Activated CD8-positive, alpha-beta T cell treated with anti-CD3 and anti-CD28 coated beads, Interleukin-2, amount 10 ng/mL, durations not matched to agents 7 days and 5 days (primary cell): ENCODE data around the gene SNRPD3. TPM values are rescaled to one million over a fixed set of nuclear protein-coding genes. Genes with fewer than 3 reads are reported as not detected.
"Not testable (repeated sequence)": the region's sequence is repeated elsewhere in the genome, so short reads cannot be mapped to it uniquely, and the experiment has no call there.

Experiments used
- ATAC-seq: fragments of 150-1000 bp; cut with Tn5 transposase; one replicate; pipeline ENCODE4 v1.10.0; 2021; ENCODE audit warnings: moderate library complexity
- CTCF ChIA-PET: fragments of 350-600 bp; sonication (Branson Sonifier 250); formaldehyde crosslinking; loops from one replicate; lab custom pipeline; 2021; ENCODE audit warnings: antibody characterized with exemption; lab: Charles Lee
- POLR2A ChIA-PET: fragments of 350-600 bp; sonication (Branson Sonifier 250); formaldehyde crosslinking; loops from one replicate; lab custom pipeline; 2021; ENCODE audit warnings: antibody characterized with exemption; lab: Charles Lee
- DNase-seq: peaks from one replicate; pipeline ENCODE4 v3.0.0-alpha.2; 2020
- H3K27ac Mint-ChIP-seq: one replicate; pipeline ENCODE4 v1.8.0; 2021; ENCODE audit warnings: mild to moderate bottlenecking, mixed read lengths
- H3K27me3 Mint-ChIP-seq: one replicate; pipeline ENCODE4 v1.8.0; 2021; ENCODE audit warnings: low read depth, mixed read lengths
- H3K36me3 Mint-ChIP-seq: one replicate; pipeline ENCODE4 v1.8.0; 2021; ENCODE audit warnings: low read depth, mixed read lengths
- H3K4me1 Mint-ChIP-seq: one replicate; pipeline ENCODE4 v1.8.0; 2021; ENCODE audit warnings: low read depth, mixed read lengths
- H3K4me3 Mint-ChIP-seq: one replicate; pipeline ENCODE4 v1.8.0; 2021; ENCODE audit warnings: mild to moderate bottlenecking, mixed read lengths
- H3K9me3 Mint-ChIP-seq: one replicate; pipeline ENCODE4 v1.8.0; 2022; ENCODE audit warnings: mixed read lengths; ENCODE audit not compliant: insufficient read depth
- total RNA-seq, 2 experiments: library from RNA; stranded (reverse); gene quantifications; one replicate each; pipeline ENCODE4 v1.2.3, GENCODE V29; 2021

The SNRPD3 gene
- total RNA-seq, 2 experiments from 2014 or later, result 136 to 144 TPM

DNA sequence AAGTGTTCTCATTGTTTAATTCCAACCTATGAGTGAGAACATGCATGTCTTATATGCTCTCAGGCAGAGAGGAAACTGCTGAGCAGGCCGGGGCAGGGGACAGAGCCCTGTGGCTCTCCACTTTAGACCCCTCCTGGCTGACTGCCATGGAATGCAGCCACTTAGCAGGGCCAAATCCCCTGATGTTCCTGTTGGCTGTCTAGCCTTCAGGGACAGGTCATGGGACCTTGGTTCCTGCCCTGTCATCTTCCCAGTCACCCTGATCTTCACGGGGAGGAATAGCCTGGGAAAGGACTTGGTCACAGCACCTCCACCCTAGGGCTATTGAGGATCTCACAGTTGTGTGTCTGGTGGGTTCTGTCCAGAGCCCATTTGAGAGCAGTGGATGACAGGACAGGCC is 50.5 kb downstream of the SNRPD3 start:
- H3K27me3 Mint-ChIP-seq, H3K9me3 Mint-ChIP-seq, H3K36me3 Mint-ChIP-seq, DNase-seq, ATAC-seq, CTCF ChIA-PET, H3K4me3 Mint-ChIP-seq, POLR2A ChIA-PET: not testable (repeated sequence)
- H3K4me1 Mint-ChIP-seq, result peaks cover 56% of the 10 kb centered on the region
- H3K27ac Mint-ChIP-seq, result peak overlapping the region; percentile 52

DNA sequence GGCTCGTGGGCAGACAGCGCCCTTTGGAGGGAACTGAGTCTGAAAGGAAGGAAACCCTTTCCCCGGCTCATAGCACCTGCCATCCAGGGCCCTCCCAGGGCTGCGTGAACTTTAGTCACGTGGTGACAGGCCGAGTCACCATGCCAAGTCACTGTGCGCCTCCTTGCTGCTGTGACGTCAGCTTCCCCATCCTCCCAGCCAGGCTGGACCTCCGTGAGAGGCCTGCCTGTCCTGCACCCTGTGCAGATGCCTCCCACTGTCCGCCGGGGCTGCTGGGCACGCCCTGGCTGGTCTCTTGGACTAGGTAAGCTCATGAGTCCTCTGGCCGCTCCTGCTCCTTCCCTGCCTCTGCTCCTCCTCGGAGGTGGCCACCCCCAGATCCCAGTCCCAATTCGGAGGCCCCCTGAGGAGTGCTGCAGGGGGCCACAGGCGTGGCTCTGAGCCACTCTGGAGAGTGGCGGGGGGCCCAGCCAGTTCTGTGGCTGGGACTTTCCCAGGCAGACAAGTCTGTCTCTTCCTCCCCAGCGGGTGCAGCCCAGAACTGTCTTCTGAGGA is 51.7 kb downstream of the SNRPD3 start:
- POLR2A ChIA-PET, result interaction anchor here (0.9 kb wide), 1 partner anchor 13 kb away, joined by 3 read pairs; no protein-coding TSS in a partner anchor
- H3K27me3 Mint-ChIP-seq, CTCF ChIA-PET, H3K9me3 Mint-ChIP-seq, H3K36me3 Mint-ChIP-seq: not testable (repeated sequence)
- H3K27ac Mint-ChIP-seq, result peak overlapping the region; percentile 95
- ATAC-seq, result peak; percentile 61
- H3K4me3 Mint-ChIP-seq, result peak overlapping the region; percentile 89
- peaks cover 44% of the 10 kb centered on the region for H3K4me1 Mint-ChIP-seq
- peak; percentile 66 for DNase-seq

DNA sequence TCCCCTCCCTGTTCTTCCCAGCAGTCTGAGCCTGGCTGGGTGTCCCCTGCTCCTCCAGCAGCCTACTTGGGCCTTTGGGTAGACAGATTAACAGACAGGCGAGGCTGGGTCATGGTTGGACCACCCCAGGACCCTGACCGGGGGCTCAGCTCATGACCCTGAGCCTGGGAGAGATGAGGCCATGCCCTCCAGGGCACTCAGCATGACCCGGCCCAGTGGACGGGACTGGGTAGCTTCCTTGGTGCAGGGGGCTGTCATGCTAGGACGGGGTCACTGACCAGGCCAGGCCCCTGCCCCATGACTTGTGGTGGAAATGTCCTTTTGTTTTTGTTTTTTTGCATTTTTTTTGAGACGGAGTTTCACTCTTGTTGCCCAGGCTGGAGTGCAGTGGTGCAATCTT is 52.5 kb downstream of the SNRPD3 start:
- H3K27ac Mint-ChIP-seq, result peak overlapping the region; percentile 95

DNA sequence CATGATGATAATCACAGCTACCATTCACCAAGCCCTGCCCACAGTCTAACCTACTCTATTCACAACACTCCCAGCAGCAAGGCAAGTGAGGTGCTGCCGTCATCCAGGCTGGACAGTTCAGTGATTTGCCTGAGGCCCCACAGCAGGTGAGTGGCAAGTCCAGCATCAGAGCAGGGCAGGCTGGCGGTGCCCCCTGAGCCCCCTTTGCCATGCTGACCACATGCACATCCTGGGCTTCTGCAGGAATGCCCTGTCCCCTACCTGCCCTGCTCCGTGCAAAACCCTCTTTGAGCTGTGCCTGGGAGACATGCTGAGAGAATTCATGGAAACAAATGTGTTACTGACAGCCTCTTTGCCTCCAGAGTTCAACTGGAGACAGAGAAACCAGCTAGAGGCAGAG is 54.1 kb downstream of the SNRPD3 start:
- POLR2A ChIA-PET, H3K27me3 Mint-ChIP-seq, H3K36me3 Mint-ChIP-seq, DNase-seq, H3K27ac Mint-ChIP-seq, H3K9me3 Mint-ChIP-seq, CTCF ChIA-PET, ATAC-seq, H3K4me3 Mint-ChIP-seq: not testable (repeated sequence)
- H3K4me1 Mint-ChIP-seq, result peaks cover 23% of the 10 kb centered on the region

More for the DNA sequence above, 52.5 kb downstream of the SNRPD3 start:
- H3K36me3 Mint-ChIP-seq, CTCF ChIA-PET, ATAC-seq, POLR2A ChIA-PET, H3K9me3 Mint-ChIP-seq, H3K27me3 Mint-ChIP-seq, DNase-seq: not testable (repeated sequence)
- Mint-ChIP-seq H3K4me1 (peaks cover 37% of the 10 kb centered on the region), H3K4me3 (peak overlapping the region; percentile 89)

DNA sequence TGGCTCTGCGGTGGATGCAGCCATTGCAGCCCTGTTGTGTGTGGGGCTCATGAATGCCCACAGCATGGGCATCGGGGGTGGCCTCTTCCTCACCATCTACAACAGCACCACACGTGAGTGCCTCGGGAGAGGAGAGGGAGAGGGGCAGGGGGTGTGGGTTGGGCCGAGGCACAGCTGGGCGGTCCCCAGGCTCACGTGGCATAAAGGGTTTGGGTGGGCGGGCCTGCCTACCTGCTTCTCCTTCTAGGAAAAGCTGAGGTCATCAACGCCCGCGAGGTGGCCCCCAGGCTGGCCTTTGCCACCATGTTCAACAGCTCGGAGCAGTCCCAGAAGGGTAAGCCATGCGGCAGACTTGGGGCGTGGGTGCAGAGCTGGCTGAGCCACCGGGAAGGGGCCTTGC is 59.0 kb downstream of the SNRPD3 start:
- ATAC-seq, result not testable (repeated sequence)

DNA sequence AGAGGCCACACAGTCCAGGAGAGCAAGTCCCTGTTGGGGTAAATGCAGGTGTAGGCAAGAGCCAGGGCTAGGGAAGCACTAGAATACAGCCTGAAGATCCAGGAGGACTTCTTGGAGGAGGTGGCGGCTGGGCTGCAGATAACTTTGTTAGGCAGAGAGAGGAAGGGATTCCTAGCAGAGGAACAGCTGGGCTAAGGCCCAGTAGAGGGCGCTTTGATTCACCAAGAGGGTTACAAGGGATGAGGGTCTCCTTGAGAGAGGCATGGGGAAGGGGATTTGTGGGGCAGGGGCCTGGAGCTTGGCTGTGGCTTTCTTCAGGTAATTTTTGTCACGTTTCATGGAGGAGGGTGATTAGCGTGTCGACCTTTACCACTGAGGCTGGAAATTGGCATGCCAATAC is 65.4 kb downstream of the SNRPD3 start:
- H3K27ac Mint-ChIP-seq, CTCF ChIA-PET, ATAC-seq, H3K9me3 Mint-ChIP-seq, H3K4me3 Mint-ChIP-seq, H3K27me3 Mint-ChIP-seq, H3K36me3 Mint-ChIP-seq, POLR2A ChIA-PET, DNase-seq: not testable (repeated sequence)
- peaks cover 16% of the 10 kb centered on the region for H3K4me1 Mint-ChIP-seq

More for the DNA sequence above, 59.0 kb downstream of the SNRPD3 start:
- DNase-seq, H3K27ac Mint-ChIP-seq, H3K9me3 Mint-ChIP-seq, H3K36me3 Mint-ChIP-seq, H3K4me3 Mint-ChIP-seq, CTCF ChIA-PET, H3K27me3 Mint-ChIP-seq, H3K4me1 Mint-ChIP-seq, POLR2A ChIA-PET: not testable (repeated sequence)

DNA sequence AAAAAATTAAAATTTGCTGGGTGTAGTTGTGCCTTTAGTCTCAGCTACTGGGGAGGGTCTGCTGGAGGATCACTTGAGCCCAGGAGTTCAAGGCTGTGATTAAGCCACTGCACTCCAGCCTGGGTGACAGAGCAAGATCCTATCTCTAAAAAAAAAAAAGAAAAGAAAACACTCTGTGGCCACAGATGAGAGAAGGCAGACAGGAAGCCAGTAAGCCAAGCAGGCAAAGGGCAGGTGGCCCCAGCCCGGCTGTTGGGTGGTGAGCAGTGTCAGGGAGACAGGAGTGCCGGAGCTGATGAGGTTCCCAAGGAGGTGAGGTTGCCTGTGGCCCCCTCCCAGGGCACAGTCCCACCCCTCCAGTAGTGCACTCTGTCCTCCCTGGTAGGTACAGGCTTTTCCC is 66.8 kb downstream of the SNRPD3 start:
- peak overlapping the region; percentile 57 for H3K27ac Mint-ChIP-seq
- DNase-seq (peak; percentile 60), ATAC-seq (peak; percentile 49)

More for the DNA sequence above, 66.8 kb downstream of the SNRPD3 start:
- POLR2A ChIA-PET, H3K27me3 Mint-ChIP-seq, H3K4me3 Mint-ChIP-seq, H3K36me3 Mint-ChIP-seq, H3K9me3 Mint-ChIP-seq, CTCF ChIA-PET: not testable (repeated sequence)
- peaks cover 16% of the 10 kb centered on the region for H3K4me1 Mint-ChIP-seq

Other genes starting within 250 kb of the SNRPD3 start
- 10 to 100 TPM; 20.3 to 20.4 TPM for gene ADORA2A, start 128.4 kb upstream of the SNRPD3 start, total RNA-seq
- gene UPB1, start 60.7 kb upstream of the SNRPD3 start, total RNA-seq, result under 1 TPM; 0.24 to 0.31 TPM
- gene GUCD1, start 861 bp upstream of the SNRPD3 start, total RNA-seq, result 100 to 1,000 TPM; 129 to 133 TPM
- gene LRRC75B, start 37.1 kb downstream of the SNRPD3 start, total RNA-seq, result 1 to 10 TPM in 1 of 2 experiments, under 1 TPM in 1; 0.91 to 1.3 TPM
- 10 to 100 TPM; 20.0 to 23.6 TPM for gene GGT1, start 47.2 kb downstream of the SNRPD3 start, total RNA-seq
- not detected for gene PIWIL3, start 218.7 kb downstream of the SNRPD3 start, total RNA-seq